ENCODE results near the gene ARL2BP. TPM values are rescaled to one million over a fixed set of nuclear protein-coding genes. Genes with fewer than 3 reads are reported as not detected.

Gene ARL2BP
- total and polyA plus RNA-seq, 10 of the 15 experiments (the other 5 are each of a cell fraction or from before 2014, with no cell fraction given): 12.5 to 56.6 (median 29.7) TPM

DNA sequence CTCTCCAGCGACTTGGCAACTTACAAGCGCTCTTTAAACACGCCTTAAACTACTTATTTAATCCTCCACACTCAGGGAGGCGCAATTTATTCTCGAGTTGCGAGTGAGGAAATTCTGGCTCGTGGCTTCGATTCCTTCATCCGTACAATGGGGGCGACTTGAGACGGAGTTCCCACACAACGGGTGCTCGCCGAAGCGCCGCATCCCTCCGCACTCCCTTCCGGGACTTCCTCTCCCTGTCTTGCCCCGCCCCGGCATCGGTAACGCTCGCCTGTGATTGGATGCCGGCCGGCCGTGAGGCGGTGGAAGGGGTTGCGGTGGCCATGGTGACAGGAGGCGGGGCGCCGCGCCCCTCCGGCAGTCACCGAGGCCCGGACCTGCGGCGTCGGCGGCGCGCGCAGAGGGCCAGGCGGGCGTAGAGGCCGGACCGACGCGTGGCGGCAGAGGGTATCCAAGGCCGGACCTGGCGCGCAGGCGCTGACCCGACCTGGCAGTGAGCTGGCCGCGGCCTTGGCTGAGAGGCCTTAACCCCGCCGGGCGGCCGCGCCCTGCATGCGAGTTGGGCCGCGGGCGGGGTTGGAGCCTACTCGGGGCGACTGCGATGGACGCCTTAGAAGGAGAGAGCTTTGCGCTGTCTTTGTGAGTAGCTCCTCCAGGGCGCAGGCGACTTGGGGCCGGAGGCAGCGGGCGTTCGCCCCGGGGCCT, at the start of gene ARL2BP (continued):
- peak; percentile 50 for TF ChIP-seq NRF1 (conservative IDR thresholded peaks at IDR 0.05; ENCODE audit: low read depth, low read length)
- peak; percentile 88 for TF ChIP-seq MXI1 (IDR thresholded peaks at IDR 0.05; ENCODE audit: low read depth, low read length)
- TF ChIP-seq, protein P1, sequence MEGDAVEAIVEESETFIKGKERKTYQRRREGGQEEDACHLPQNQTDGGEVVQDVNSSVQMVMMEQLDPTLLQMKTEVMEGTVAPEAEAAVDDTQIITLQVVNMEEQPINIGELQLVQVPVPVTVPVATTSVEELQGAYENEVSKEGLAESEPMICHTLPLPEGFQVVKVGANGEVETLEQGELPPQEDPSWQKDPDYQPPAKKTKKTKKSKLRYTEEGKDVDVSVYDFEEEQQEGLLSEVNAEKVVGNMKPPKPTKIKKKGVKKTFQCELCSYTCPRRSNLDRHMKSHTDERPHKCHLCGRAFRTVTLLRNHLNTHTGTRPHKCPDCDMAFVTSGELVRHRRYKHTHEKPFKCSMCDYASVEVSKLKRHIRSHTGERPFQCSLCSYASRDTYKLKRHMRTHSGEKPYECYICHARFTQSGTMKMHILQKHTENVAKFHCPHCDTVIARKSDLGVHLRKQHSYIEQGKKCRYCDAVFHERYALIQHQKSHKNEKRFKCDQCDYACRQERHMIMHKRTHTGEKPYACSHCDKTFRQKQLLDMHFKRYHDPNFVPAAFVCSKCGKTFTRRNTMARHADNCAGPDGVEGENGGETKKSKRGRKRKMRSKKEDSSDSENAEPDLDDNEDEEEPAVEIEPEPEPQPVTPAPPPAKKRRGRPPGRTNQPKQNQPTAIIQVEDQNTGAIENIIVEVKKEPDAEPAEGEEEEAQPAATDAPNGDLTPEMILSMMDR (IDR thresholded peaks at IDR 0.05 in 2 of 3, conservative IDR thresholded peaks at IDR 0.05 in 1 of 3; ENCODE audit: control insufficient read depth in 2 of 3, extremely low read depth in 1 of 3, insufficient read depth in 1 of 3, low read depth in 3 of 3, low read length in 3 of 3): peak in 1 of 3 experiments; percentile 22; a peak in 1 of 6 replicates
- TF ChIP-seq, protein P2, sequence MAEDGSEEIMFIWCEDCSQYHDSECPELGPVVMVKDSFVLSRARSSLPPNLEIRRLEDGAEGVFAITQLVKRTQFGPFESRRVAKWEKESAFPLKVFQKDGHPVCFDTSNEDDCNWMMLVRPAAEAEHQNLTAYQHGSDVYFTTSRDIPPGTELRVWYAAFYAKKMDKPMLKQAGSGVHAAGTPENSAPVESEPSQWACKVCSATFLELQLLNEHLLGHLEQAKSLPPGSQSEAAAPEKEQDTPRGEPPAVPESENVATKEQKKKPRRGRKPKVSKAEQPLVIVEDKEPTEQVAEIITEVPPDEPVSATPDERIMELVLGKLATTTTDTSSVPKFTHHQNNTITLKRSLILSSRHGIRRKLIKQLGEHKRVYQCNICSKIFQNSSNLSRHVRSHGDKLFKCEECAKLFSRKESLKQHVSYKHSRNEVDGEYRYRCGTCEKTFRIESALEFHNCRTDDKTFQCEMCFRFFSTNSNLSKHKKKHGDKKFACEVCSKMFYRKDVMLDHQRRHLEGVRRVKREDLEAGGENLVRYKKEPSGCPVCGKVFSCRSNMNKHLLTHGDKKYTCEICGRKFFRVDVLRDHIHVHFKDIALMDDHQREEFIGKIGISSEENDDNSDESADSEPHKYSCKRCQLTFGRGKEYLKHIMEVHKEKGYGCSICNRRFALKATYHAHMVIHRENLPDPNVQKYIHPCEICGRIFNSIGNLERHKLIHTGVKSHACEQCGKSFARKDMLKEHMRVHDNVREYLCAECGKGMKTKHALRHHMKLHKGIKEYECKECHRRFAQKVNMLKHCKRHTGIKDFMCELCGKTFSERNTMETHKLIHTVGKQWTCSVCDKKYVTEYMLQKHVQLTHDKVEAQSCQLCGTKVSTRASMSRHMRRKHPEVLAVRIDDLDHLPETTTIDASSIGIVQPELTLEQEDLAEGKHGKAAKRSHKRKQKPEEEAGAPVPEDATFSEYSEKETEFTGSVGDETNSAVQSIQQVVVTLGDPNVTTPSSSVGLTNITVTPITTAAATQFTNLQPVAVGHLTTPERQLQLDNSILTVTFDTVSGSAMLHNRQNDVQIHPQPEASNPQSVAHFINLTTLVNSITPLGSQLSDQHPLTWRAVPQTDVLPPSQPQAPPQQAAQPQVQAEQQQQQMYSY (CRISPR knock-in tag; IDR thresholded peaks at IDR 0.05): no peak
- TF ChIP-seq TAF1 (IDR thresholded peaks at IDR 0.05; ENCODE audit: borderline replicate concordance, low read depth, low read length): peak; percentile 55; the same call in 1 of the 2 replicates
- no peak for TF ChIP-seq JUNB (IDR thresholded peaks at IDR 0.05)
- peak; percentile 88; the same call in 1 of the 2 replicates for TF ChIP-seq POLR2AphosphoS2 (IDR thresholded peaks at IDR 0.05; ENCODE audit: low read depth, low read length)
- TF ChIP-seq TARDBP (IDR thresholded peaks at IDR 0.05; ENCODE audit: borderline replicate concordance): 0 out of 2 replicates have a peak, but pooled peaks have one; percentile 23
- TF ChIP-seq, protein P3, sequence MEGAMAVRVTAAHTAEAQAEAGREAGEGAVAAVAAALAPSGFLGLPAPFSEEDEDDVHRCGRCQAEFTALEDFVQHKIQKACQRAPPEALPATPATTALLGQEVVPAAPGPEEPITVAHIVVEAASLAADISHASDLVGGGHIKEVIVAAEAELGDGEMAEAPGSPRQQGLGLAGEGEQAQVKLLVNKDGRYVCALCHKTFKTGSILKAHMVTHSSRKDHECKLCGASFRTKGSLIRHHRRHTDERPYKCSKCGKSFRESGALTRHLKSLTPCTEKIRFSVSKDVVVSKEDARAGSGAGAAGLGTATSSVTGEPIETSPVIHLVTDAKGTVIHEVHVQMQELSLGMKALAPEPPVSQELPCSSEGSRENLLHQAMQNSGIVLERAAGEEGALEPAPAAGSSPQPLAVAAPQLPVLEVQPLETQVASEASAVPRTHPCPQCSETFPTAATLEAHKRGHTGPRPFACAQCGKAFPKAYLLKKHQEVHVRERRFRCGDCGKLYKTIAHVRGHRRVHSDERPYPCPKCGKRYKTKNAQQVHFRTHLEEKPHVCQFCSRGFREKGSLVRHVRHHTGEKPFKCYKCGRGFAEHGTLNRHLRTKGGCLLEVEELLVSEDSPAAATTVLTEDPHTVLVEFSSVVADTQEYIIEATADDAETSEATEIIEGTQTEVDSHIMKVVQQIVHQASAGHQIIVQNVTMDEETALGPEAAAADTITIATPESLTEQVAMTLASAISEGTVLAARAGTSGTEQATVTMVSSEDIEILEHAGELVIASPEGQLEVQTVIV (IDR thresholded peaks at IDR 0.05; ENCODE audit: borderline replicate concordance, partially characterized antibody): peak; percentile 62
- TF ChIP-seq GABPA (IDR thresholded peaks at IDR 0.05; ENCODE audit: low read depth): peak; percentile 61
- no peak for TF ChIP-seq HDAC2 (IDR thresholded peaks at IDR 0.05)
- TF ChIP-seq, protein P4, sequence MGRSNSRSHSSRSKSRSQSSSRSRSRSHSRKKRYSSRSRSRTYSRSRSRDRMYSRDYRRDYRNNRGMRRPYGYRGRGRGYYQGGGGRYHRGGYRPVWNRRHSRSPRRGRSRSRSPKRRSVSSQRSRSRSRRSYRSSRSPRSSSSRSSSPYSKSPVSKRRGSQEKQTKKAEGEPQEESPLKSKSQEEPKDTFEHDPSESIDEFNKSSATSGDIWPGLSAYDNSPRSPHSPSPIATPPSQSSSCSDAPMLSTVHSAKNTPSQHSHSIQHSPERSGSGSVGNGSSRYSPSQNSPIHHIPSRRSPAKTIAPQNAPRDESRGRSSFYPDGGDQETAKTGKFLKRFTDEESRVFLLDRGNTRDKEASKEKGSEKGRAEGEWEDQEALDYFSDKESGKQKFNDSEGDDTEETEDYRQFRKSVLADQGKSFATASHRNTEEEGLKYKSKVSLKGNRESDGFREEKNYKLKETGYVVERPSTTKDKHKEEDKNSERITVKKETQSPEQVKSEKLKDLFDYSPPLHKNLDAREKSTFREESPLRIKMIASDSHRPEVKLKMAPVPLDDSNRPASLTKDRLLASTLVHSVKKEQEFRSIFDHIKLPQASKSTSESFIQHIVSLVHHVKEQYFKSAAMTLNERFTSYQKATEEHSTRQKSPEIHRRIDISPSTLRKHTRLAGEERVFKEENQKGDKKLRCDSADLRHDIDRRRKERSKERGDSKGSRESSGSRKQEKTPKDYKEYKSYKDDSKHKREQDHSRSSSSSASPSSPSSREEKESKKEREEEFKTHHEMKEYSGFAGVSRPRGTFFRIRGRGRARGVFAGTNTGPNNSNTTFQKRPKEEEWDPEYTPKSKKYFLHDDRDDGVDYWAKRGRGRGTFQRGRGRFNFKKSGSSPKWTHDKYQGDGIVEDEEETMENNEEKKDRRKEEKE (IDR thresholded peaks at IDR 0.05): no peak
- TF ChIP-seq, protein P5, sequence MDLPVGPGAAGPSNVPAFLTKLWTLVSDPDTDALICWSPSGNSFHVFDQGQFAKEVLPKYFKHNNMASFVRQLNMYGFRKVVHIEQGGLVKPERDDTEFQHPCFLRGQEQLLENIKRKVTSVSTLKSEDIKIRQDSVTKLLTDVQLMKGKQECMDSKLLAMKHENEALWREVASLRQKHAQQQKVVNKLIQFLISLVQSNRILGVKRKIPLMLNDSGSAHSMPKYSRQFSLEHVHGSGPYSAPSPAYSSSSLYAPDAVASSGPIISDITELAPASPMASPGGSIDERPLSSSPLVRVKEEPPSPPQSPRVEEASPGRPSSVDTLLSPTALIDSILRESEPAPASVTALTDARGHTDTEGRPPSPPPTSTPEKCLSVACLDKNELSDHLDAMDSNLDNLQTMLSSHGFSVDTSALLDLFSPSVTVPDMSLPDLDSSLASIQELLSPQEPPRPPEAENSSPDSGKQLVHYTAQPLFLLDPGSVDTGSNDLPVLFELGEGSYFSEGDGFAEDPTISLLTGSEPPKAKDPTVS (IDR thresholded peaks at IDR 0.05; ENCODE audit: low read depth, low read length): 0 out of 2 replicates have a peak, but pooled peaks have one; percentile 18
